ENCODE results near the gene CFAP65. TPM values are rescaled to one million over a fixed set of nuclear protein-coding genes. Genes with fewer than 3 reads are reported as not detected.

Gene CFAP65
- total and polyA plus RNA-seq, 2 of the 13 experiments (the other 11 are each of a cell fraction or from before 2014, with no cell fraction given): 0.05 TPM; not detected in 1

GRCh38 chr2:219001100-219001576 lies 40.2 kb downstream of the CFAP65 start:
- no peak overlapping the region for H3K9ac ChIP-seq (ENCODE audit: insufficient read depth, low read depth, low read length)
- no peak overlapping the region for H2AFZ ChIP-seq (ENCODE audit: low read length)
- intact Hi-C loops (cut with micrococcal nuclease; ENCODE audit: unreplicated experiment) (no loop called here), in situ Hi-C loops (cut with HindIII; ENCODE audit: extremely low pct_ligation_motif_present, low pct_unique_long_range_greater_than_20kb) (no loop called here)
- H4K20me1 ChIP-seq (ENCODE audit: insufficient read depth, low read length): peaks cover 40% of the 10 kb centered on the region; the same call in 1 of the 2 replicates
- H3K4me1 ChIP-seq (ENCODE audit: insufficient read depth, low read length): peaks cover 28% of the 10 kb centered on the region
- ChIA-PET POLR2A (interaction anchor here (0.6 to 1.4 kb wide), 12 partner anchors 21 to 498 kb away, joined by 3 to 5 read pairs (median 4); partner anchors contain the start of genes CNPPD1, GLB1L, GMPPA and STK16), CTCF (ENCODE audit: low intra/inter-chr PET ratio, low total read pairs) (interaction anchor here (1.2 kb wide), 1 partner anchor 28 kb away, joined by 4 read pairs; no protein-coding TSS in a partner anchor)
- no TSS peak for BruUV-seq (replicated peaks)
- no peak overlapping the region for H3K27ac ChIP-seq (ENCODE audit: extremely low read length, insufficient read depth, low read length)
- 0 out of 6 replicates have a peak overlapping the region, but pooled peaks of 1 of the 3 experiments have one; percentile 64 for H3K4me3 ChIP-seq (replicated peaks in 1 of 3; ENCODE audit: insufficient read depth in 1 of 3, low read depth in 2 of 3, low read length in 3 of 3)
- no peaks in the 10 kb centered on the region for H3K36me3 ChIP-seq (replicated peaks in 1 of 2; ENCODE audit: control insufficient read depth in 1 of 2, insufficient read depth in 2 of 2, low read length in 2 of 2)
- WGBS (ENCODE audit: low lambda C conversion rate): 18% methylated on average over 12 of the region's 26 CpGs
- FAIRE-seq (no peak), ATAC-seq (peak; percentile 4; the same call in 2 of the 3 replicates), DNase-seq (ENCODE audit: low spot score) (no peak)
- H3K27me3 ChIP-seq (ENCODE audit: control insufficient read depth in 1 of 2, insufficient read depth in 2 of 2, low read length in 2 of 2): peaks cover 45 to 94% of the 10 kb centered on the region in 2 experiments
- H3K4me2 ChIP-seq (ENCODE audit: low read depth, low read length): peak overlapping the region; percentile 71; the same call in 1 of the 2 replicates
- no peaks in the 10 kb centered on the region for H3K79me2 ChIP-seq (ENCODE audit: insufficient read depth, low read length)
- H3K9me3 ChIP-seq (ENCODE audit: low read length): no peaks in the 10 kb centered on the region
- TF ChIP-seq REPIN1 (CRISPR knock-in tag; IDR thresholded peaks at IDR 0.05; ENCODE audit: borderline replicate concordance, low read depth): no peak
- TF ChIP-seq, protein P1, sequence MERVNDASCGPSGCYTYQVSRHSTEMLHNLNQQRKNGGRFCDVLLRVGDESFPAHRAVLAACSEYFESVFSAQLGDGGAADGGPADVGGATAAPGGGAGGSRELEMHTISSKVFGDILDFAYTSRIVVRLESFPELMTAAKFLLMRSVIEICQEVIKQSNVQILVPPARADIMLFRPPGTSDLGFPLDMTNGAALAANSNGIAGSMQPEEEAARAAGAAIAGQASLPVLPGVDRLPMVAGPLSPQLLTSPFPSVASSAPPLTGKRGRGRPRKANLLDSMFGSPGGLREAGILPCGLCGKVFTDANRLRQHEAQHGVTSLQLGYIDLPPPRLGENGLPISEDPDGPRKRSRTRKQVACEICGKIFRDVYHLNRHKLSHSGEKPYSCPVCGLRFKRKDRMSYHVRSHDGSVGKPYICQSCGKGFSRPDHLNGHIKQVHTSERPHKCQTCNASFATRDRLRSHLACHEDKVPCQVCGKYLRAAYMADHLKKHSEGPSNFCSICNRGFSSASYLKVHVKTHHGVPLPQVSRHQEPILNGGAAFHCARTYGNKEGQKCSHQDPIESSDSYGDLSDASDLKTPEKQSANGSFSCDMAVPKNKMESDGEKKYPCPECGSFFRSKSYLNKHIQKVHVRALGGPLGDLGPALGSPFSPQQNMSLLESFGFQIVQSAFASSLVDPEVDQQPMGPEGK (CRISPR knock-in tag; IDR thresholded peaks at IDR 0.05): 0 out of 2 replicates have a peak, but pooled peaks have one; percentile 7
- TF ChIP-seq MXI1 (IDR thresholded peaks at IDR 0.05; ENCODE audit: borderline replicate concordance, low read depth, low read length): no peak
- TF ChIP-seq ZNF788 (CRISPR knock-in tag; IDR thresholded peaks at IDR 0.05; ENCODE audit: borderline replicate concordance): no peak
- TF ChIP-seq ZNF124 (CRISPR knock-in tag; IDR thresholded peaks at IDR 0.05): 0 out of 2 replicates have a peak, but pooled peaks have one; percentile 3
- TF ChIP-seq AGO2 (optimal IDR thresholded peaks at IDR 0.05; ENCODE audit: low read depth, low read length): no peak
- no peak for TF ChIP-seq PRDM10 (CRISPR knock-in tag; IDR thresholded peaks at IDR 0.05; ENCODE audit: low read depth)
- TF ChIP-seq, protein P2, sequence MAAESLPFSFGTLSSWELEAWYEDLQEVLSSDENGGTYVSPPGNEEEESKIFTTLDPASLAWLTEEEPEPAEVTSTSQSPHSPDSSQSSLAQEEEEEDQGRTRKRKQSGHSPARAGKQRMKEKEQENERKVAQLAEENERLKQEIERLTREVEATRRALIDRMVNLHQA (CRISPR knock-in tag; IDR thresholded peaks at IDR 0.05): no peak
- TF ChIP-seq RNF219 (CRISPR knock-in tag; IDR thresholded peaks at IDR 0.05): no peak
- TF ChIP-seq, protein P3, sequence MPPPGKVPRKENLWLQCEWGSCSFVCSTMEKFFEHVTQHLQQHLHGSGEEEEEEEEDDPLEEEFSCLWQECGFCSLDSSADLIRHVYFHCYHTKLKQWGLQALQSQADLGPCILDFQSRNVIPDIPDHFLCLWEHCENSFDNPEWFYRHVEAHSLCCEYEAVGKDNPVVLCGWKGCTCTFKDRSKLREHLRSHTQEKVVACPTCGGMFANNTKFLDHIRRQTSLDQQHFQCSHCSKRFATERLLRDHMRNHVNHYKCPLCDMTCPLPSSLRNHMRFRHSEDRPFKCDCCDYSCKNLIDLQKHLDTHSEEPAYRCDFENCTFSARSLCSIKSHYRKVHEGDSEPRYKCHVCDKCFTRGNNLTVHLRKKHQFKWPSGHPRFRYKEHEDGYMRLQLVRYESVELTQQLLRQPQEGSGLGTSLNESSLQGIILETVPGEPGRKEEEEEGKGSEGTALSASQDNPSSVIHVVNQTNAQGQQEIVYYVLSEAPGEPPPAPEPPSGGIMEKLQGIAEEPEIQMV (CRISPR knock-in tag; IDR thresholded peaks at IDR 0.05; ENCODE audit: low read depth): no peak
- TF ChIP-seq ZNF567 (CRISPR knock-in tag; IDR thresholded peaks at IDR 0.05; ENCODE audit: borderline replicate concordance): no peak

Measured in HepG2 (cell line).